NK-92 treated with Interleukin-12 subunit alpha and Interleukin-12 subunit beta, amount 100 ng/mL, for 24 hours (cell line): ENCODE data around the gene FKBP8.
A peak's percentile ranks its signal among the peaks of the same experiment; 100 is the strongest.
"Not testable (repeated sequence)": the region's sequence is repeated elsewhere in the genome, so short reads cannot be mapped to it uniquely, and the experiment has no call there.

Experiments used
- DNase-seq: peaks from one replicate; lab custom pipeline; 2025; lab: John Stamatoyannopoulos, UW

Gene FKBP8

DNA sequence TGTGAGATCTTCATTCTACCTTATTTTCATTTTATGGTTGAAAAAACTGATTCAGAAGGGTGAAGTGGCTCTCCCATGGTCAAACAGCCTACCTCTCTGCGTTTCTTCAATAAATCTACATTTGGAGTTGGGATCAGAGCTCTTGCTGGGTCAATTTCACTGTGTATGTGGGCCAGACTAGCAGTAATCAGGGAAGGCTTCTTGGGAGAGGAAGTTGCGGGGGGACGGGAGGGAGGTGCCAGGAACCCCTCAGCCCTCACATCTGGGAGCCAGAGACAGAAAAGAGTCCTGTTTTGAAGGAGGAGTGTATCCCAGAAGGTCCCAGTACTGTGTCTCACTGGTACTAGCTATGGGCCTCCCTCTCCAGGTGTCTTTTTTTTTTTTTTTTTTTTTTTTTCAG lies 15.2 kb upstream of the FKBP8 start:
- no peak for DNase-seq

DNA sequence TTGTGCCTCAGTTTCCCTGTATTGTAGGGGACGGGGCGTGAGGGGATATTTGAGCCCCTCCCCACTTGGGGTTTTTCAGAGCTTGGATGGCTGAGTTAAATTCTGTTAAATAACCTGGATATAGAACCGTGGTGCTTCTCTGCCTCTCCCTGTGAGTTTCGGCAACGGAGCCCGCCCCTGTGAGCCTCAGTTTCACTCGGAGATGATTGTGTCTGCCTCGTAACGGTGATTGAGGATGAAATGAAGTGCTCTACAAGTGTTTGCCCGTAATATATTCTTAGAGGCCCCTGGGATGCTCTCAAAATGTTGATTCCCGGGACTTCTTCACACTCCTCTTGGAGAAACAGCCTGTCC lies 14.8 kb upstream of the FKBP8 start:
- no peak for DNase-seq

DNA sequence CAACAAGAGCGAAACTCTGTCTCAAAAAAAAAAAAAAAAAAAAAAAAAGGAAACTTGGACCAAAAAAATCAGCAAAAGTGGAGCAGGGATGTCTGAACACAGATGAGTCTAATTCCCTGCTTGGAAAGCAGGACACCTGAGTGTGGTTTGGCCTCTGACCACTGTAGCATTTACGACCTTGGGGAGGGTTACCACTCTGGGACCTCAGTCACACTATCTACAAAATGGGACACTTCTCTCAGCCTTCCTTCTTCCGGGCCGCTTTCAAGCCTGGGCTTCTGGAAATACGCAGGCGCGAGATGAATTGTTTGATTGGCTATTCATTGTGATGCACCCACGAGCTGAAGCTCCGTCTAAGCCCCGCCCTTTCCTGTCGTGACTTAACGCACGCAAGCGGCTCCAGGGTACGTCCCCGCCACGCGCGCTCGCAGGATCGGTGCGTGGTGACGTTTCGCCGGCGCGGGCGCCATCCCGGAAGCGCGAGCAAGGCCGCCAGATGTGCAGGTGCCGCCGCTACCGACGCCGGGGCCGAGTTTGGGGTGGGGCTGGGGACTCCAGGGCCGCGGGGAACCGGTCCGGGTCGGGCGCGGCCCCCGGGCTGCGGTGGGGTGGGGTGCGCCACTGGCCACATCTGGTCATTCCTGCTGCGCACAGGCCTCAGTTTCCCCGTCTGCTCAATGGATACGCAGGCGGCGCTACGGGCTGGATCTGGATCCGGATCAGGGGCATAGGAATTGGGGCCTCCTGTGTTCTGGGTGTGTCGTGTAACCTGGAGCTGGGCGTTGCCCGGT lies 14.2 kb upstream of the FKBP8 start, which contains the start of gene KXD1:
Gene KXD1 (plus strand): TSS at position 460 of the 791 bp plus-strand sequence. CDS start 4,187 bp downstream, outside the sequence.
- DNase-seq: peak; percentile 98

DNA sequence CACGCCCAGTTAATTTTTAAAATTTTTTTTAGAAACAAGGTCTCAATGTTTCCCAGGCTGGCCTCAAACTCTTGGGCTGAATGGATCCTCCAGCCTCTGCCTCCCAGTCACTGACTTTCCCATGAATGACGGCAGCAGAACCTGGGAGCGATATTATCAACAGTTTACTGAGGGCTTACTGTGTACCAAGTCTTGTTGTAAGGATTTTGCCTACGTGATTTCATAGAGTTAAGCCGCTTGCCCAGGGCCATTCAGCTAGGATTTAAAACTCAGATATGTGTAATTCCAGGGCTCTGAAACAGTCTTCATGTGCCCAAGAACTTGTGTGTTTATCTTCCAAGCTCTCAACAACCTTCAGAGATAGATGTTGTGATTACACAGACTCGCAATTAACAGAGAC lies 8.3 kb upstream of the FKBP8 start:
- no peak for DNase-seq

DNA sequence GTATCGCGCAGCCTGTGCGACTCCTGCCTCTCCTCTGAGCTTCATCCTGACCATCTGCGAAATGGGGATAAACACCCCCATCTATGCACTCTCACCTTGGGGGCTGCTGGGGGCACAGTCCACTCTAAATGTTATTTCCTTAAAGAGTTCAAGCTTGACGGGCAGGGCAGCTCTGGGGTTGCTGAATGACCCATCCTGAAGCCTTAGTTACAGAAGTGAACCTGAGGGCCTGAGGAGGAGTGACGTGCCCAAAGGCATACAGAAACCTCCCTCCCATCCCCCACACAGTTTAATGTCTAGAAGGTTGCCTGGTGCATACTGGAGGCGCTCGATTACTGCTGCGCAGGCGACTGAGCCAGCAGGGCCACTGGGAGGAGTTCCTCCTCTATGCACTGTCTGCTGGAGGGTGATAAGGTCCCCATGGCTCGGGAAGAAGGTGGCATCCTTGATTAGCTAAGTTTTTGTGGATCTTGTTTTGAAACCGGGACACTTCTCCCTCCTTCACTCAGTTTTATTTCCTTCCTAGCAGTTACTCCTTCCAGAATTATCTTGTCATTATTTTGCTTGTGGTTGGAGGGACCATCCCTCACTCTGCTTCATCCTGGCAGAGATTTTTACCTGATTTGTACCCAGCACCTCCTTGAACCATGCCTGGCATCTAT lies 572 bp upstream of the FKBP8 start:
- DNase-seq: peak; percentile 37

DNA sequence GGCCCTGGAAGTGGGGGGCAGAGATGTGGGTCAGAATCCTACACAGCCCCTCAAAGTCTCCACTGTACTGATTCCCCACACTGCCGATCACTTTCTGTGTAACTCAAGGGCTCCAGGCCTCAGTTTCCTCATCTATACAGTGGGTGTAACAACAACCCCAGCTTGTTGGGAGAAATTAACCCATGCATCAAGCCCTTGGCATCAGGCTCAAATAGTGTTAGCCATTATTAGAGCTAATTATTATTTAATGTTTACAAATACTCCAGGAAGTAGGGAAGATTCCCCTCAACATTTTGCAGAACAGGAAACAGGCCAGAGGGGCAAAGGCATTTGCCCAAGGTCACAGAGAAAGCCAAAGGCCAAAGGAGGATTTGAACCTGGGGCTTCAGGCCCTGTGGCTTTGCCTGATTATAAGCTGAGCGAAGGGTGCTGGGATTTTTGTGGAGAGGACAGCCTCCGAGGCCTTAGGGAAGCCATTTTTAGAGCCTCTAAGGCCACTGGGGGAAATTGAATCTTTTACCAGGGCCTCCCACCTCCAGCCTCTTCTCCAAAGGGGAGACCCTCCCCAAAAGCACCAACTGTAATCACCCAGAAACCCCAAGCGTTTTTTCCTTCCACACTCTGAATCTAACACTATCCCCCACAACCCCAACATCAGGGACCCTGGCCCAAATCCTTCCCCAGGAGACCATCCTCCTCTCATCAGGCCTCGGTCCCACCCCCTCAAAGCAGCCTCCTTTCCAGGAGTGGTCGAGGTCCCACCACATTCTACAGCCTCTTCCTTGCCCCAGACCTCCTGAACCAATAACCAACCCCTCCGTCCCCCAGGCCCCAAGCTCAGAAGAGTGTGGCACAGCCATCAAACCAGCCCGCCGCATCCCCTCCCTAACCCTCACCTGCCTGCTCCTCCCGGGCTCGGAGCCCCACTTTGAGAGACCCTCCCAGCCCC lies 1.1 kb downstream of the FKBP8 start:
- no peak for DNase-seq

DNA sequence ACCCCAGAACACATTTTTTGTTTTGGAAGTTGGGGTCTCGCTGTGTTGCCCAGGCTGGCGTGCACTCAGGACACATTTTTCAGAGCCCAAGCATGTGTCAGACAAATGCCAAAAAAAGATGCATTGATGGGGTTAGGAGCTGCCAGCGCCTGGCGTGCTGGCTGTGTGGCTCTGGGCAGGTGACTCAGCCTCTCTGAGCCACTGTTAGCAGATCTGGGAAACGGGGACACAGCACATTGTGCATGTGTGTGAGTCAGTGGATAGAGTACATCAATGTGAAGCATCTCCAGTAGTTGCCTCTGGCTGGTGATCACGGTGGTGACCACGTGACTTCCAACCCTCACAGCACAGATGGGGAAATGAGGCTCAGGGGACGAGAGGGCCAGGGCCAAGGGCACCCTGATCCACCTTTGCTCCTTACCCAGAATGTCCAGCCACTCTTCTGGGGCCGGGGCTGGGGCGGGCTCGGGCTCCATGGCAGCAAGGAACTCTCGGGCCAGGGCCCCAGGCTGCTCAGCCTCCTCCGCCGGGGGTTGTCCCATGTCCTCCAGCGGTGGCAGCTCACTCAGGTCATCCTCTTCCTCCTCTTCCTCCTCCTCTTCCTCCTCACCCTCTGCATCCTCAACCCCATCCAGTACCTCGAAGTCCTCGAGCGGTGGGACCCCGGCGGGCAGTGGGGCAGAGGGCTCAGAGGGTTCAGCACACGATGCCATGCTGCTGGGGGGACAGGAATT lies 1.9 kb downstream of the FKBP8 start:
- no peak for DNase-seq

DNA sequence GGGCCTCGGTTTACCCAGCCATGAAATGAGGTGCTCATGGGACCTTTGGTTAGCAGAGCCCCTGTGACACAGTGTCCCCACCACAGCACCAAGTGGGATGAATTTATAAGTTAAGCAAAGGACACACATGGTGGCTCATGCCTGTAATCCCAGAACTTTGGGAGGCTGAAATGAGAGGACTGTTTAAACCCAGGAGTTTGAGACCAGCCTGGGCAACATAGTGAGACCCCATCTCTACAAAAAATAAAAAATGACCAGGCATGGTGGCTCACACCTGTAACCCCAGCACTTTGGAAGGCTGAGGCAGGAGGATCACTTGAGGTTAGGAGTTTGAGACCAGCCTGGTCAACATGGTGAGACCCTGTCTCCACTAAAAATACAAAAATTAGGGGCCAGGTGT lies 3.2 kb downstream of the FKBP8 start:
- DNase-seq: not testable (repeated sequence)

DNA sequence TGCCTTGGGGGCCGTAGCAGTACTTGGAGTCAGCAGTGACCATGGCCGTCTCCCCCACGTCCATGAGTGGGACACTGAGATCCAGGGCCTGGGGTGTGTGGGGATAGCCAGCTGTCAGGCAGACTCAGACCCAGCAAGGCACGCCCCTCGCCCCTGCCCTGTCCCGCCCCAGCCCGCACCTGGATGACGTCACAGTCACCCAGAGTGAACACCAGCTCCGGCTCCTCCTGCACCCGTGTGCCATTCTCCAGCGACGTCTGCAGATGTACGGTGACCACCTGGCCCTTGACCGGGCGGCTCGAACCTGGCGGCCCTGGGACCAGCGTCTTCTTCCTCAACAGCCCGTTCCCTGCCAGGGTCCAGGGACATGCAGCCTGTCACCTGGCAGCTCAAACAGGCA lies 4.0 kb downstream of the FKBP8 start:
- no peak for DNase-seq

DNA sequence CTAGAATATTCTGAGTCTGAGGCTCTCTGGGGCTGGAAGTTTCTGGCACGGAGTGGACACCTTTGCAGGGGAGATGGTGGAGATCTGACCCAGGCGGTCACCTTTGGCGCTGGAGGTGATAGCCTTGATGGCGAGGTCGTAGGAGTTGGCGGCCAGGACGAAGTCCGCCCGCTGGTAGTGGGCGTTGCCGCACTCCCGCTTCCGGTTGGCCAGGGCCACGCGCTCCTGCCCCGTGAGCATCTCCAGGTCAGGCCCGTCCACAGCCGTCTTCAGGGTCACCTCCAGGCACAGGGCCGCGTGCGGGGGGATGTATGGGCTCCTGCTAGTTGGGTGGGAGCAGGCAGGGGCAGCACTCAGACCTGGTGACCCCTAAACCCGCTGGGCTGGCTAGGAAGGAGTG lies 5.3 kb downstream of the FKBP8 start:
- no peak for DNase-seq

DNA sequence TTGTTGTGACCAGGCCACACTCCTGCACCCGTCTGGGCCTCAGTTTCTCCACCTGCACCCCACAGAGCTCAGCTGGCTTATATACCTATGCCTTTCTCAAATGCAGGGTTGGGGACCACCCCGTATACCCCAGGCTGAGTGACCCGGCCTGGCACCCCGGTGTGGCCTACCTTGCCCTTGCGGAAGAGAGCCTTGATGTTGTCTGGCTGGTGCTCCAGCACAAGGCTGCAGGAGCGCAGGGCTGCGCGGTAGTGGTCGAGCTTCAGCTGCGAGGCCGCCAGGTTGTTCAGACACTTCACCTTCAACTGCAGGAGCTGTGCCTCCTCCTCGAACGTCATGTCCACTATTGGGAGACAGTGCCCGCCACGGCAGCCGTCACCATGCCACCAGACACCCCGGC lies 5.9 kb downstream of the FKBP8 start:
- DNase-seq: no peak

DNA sequence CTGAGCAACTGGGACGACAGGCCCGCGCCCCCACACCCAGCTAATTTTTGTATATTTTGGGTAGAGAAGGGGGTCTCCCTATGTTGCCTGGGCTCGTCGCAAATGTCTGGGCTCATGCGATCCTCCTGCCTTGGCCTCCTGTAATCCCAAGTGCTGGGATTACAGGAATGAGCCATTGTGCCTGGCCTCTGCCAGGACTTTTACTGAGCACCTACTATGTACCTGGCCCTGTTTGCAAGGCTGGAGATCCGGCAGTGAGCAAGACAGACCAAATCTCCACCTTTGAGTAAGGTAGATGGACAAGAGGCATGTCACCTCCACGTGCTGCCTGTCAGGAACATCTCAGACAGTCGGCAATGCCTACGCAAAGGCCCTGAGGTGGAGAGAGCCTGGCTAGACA lies 6.9 kb downstream of the FKBP8 start:
- DNase-seq: no peak

DNA sequence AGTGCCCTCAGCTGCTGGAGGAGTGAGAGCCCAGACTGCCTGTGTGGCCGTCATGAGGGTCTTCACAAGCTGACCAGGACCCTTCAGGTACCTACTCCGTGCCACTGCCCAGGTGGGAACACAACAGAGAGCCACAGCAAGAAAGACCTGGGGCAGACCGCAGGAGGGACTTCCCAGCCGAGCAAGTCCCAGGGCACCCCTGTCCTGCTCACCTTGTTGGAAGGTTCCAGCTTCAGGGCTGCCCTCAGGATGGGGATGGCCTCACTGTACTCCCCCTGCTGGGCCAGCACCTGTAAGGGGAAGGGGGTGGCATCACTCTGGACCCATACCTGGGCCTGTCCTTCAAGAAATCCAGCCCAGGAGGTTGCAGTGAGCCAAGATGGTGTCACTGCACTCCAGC lies 10.3 kb downstream of the FKBP8 start:
- DNase-seq: no peak

DNA sequence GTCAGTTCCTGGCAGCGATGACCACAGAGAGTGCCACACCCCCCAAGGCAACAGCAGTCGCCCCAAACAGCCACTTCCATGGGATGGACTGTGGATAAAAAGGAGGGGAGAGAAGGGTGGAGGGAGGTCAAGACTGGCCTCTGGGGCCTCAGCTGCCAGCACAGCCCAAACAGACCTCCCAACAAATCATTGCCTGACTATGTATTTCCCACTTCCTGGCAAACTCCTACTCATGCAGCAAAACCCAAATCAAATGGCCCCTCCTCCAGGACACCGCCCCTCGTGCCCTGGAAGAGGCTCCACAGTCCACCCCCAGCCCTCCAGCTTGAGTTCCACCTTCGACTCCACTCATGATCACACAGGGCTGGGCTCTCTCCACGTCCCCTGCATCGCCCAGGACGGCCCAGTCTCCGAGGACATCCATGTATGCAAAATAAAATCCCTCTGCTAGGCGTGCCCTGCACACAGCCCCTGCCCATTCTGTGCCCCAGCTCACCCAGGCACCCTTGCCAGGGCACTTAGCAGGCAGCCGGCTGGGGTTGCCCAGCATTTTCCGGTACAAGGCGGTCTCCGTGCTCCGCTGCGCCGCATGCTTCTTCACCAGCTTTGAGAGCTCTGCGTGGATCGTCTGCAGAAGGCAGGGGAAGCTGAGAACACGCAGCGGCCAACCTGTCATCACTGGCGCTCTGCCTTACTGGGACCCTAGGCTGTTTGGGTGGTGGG lies 11.0 kb downstream of the FKBP8 start:
- DNase-seq: no peak

DNA sequence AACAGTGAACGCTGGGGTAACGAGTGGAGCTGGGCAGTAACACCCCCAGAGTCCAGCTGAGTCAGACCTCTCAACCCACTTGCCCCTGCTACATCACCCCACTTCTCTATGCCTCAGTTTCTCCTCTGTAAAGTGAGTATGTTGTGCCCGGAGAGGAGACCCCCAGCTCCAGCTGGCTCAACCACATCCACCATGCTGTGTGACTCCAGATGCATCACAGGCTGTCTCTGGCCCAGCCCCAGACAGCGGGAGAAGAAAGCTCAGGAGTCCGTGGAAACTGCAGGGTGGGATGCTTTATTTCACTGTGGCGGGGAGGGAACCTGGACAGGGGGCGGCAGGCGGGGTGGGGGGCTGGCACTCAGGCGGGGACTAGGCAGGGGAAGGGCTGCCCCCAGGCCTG lies 11.9 kb downstream of the FKBP8 start:
- DNase-seq: no peak

DNA sequence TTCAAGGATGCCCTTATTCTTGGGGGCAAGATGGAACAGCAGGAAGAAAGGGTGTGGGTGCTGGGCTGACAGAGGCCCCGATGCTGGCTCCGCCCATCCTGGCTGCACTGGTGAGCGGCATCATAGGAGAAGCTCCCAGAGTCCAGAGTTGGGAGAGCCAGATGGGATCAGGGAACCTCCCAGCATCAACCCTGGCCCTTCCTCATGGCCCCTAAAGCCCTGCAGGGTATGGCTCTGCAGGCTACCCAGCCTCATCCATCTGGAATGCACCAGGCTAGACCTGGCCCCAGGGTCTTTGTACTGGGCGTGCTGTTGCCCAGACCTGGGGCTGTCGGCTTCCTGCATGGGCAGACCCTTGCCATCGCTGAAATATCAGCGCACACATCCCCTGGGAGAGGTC lies 13.6 kb downstream of the FKBP8 start:
- no peak for DNase-seq

DNA sequence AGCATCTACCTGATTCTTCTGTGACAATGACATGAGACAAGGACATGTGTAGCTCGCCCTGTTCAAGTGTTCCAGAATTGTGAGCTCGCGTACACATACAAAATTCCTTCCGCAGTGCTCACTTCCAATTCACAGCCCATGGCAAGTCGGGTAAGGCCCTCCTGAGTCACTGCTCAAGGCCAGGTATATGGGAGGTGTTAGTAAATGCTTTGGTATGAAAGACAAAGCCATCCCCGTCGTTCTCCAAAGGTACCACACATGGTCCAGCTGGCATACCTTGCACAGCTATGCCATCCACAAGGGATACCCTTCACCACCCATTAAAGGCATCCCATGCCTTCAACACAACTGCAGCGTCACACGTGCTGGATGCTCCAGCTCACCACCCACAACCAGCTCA lies 17.1 kb downstream of the FKBP8 start:
- no peak for DNase-seq

DNA sequence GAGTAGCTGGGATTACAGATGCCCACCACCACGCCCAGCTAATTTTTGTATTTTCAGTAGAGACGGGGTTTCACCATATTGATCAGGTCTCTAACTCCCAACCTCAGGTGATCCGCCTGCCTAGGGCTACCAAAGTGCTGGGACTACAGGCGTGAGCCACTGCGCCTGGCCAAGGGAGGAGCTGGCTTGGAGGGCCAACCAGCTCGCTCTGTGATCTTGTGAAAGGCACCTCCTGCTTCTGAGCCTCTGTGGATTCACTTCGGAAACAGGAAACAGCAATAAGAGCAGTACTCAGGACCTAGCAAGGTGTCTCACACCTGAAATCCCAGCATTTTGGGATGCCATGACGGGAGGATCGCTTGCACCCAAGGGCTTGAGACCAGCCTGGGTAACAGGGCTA lies 19.5 kb downstream of the FKBP8 start:
- DNase-seq: no peak

DNA sequence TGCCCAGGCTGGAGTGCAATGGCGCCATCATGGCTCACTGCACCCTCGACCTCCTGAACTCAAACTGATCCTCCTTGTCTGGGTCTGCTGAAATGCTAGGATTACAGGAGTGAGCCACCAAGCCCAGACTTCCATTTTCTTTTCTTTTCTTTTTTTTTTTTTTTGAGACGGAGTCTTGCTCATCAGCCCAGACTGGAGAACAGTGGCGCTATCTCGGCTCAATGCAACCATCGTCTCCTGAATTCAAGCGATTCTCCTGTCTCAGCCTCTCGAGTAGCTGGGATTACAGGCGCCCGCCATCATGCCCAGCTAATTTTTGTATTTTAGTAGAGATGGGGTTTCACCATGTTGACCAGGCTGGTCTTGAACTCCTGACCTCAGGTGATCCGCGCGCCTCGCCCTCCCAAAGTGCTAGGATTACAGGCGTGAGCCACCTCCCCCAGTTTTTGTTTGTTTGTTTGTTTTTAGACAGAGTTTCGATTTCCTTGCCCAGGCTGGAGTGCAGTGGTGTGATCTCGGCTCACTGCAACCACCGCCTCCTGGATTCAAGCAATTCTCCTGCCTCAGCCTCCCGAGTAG lies 20.4 kb downstream of the FKBP8 start:
- DNase-seq: not testable (repeated sequence)

DNA sequence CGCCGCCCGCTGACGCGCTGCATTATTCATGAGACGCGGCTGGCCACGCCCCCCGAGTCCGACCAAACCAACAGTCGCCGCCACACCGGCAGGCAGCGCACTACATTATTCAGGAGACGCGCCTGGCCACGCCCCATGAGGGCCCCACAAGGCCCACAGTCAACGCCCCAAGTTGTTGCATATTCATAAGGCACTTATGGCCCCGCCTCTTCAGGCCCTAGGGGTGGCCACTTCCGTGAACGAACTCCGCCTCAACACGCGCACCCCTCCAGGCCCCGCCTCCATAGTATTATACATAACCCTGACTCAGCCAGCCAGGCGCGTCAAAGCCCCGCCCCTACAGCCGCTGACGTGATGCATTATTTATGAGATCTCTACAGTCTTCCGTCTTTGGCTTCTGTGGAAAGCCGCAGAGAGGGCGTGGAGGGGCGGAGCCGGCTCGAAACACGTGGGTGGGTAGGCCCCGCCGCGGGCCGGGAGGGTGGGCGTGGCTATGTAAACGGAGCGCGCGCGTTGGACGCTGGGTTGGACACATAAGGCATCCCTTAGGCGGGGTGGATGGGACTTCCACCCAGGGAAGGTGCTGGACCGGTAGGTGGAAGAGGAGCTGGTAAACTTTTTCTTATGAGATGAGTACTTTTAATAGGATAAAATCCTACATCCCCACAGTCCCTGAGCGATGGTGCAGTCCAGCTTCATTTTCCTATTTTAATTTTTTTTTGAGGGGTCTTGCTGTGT lies 21.1 kb downstream of the FKBP8 start:
- DNase-seq: peak; percentile 100
